HFFc6 (cell line): Measurements from ENCODE around the gene SOX4. TPM values are rescaled to one million over a fixed set of nuclear protein-coding genes. Genes with fewer than 3 reads are reported as not detected.

Experiments
- DNase-seq: peaks from one replicate; pipeline ENCODE4 v3.0.0-alpha.2; 2018
- H3K27ac Mint-ChIP-seq: 2 replicates; pipeline ENCODE4 v1.8.0; 2020; ENCODE audit warnings: mild to moderate bottlenecking, mixed read lengths
- H3K27me3 Mint-ChIP-seq: 2 replicates; pipeline ENCODE4 v1.8.0; 2021; ENCODE audit warnings: mild to moderate bottlenecking, moderate library complexity, mixed read lengths; ENCODE audit not compliant: insufficient read depth
- H3K36me3 Mint-ChIP-seq: 2 replicates; pipeline ENCODE4 v1.8.0; 2021; ENCODE audit warnings: low read depth, mixed read lengths
- H3K4me1 Mint-ChIP-seq: 2 replicates; pipeline ENCODE4 v1.8.0; 2020; ENCODE audit warnings: low read depth, mixed read lengths
- H3K4me3 Mint-ChIP-seq: 2 replicates; pipeline ENCODE4 v1.8.0; 2020; ENCODE audit warnings: mild to moderate bottlenecking, moderate library complexity, mixed read lengths
- H3K9me3 Mint-ChIP-seq: 2 replicates; pipeline ENCODE4 v1.8.0; 2020; ENCODE audit warnings: mild to moderate bottlenecking, mixed read lengths
- total RNA-seq, 6 experiments: library from RNA; stranded (reverse); fragmentation: NEBNext Ultra II Directional; extraction: Animal tissue kit (Norgen Biotek cat#: 25700); gene quantifications; 2 replicates in 1 of 6; 3 replicates in 5 of 6; pipeline ENCODE4 v1.2.3, GENCODE V29; 2021
- TF ChIP-seq, protein P1 (sequence below): fragments of 200-600 bp; sonication (generic); IDR thresholded peaks from 2 replicates; pipeline ENCODE4 v1.5.0; 2021; ENCODE audit warnings: antibody characterized with exemption, mild to moderate bottlenecking

Gene SOX4
- total RNA-seq, 6 experiments from 2014 or later = 3.3 to 6.4 (median 3.6) TPM

DNA sequence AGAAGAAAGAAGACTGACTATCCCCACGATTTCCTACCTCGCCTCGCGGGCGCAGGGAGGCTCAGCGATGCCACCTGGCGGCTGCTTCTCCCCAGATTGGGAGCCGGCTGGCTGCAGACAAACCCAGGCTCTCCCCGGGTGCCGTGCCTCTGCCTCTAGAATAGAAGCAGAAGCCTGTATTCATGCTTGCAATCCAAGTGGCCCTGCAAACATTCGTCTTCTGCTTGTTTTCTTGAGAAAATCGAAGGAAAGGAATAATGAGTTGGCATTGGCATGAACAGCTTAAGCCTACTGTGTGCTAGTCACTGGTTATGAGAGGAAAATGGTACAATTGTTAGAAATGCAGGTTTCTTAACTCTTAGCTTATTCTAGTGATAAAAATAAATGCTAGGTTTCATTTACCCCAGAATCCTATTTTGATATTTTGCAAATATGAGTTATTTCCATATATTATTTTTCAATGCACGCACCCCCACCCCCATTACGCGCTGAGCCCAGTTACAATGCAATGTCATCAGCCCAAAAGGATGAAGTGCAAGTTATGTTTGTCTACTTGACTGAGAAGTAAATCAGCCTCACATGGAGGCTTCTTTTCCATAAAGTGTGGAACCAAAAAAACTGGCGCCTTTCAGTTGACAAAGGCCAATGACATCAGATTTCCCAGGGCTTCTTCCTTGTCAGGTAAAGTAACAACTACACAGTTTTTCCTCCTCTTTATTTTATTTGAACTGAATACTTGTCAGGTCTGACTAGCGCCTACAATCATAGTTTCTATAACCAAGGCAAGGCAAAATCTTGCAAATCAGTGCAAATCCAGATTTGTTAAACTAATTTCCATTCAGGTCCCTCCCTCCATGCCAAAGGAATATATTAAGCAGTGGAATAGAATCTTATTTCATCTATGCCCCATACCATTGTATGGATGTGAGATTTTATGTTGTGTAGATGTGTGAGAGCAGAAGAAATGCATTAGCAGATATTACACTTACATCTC, 3.9 kb upstream of the SOX4 start:
- peak overlapping the region; percentile 84 for H3K27ac Mint-ChIP-seq
- H3K27me3 Mint-ChIP-seq = no peaks in the 10 kb centered on the region
- peak overlapping the region; percentile 93 for H3K4me3 Mint-ChIP-seq
- TF ChIP-seq, protein P1, sequence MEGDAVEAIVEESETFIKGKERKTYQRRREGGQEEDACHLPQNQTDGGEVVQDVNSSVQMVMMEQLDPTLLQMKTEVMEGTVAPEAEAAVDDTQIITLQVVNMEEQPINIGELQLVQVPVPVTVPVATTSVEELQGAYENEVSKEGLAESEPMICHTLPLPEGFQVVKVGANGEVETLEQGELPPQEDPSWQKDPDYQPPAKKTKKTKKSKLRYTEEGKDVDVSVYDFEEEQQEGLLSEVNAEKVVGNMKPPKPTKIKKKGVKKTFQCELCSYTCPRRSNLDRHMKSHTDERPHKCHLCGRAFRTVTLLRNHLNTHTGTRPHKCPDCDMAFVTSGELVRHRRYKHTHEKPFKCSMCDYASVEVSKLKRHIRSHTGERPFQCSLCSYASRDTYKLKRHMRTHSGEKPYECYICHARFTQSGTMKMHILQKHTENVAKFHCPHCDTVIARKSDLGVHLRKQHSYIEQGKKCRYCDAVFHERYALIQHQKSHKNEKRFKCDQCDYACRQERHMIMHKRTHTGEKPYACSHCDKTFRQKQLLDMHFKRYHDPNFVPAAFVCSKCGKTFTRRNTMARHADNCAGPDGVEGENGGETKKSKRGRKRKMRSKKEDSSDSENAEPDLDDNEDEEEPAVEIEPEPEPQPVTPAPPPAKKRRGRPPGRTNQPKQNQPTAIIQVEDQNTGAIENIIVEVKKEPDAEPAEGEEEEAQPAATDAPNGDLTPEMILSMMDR = peak; percentile 93
- H3K4me1 Mint-ChIP-seq = peaks cover 5% of the 10 kb centered on the region; the same call in 1 of the 2 replicates
- H3K36me3 Mint-ChIP-seq = no peaks in the 10 kb centered on the region
- no peaks in the 10 kb centered on the region for H3K9me3 Mint-ChIP-seq
- peak; percentile 71 for DNase-seq

DNA sequence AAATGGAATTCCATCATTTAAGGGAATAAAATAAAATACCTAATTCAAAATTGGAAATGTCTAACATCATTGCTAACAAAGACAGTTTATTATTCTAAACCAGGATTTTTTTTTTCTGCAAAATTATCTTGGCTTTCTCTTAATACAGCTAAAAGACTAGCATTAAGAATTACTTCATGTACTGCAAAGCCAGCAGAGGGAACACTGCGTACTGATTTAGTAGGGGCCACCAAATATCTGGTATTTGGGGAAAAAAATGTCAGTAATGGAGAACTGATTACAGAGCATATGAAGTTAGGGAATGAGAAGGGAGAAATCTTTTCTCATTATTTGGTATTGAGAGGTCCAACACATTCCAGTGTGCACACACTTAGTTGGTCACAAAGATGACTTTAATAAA, 3.2 kb upstream of the SOX4 start:
- H3K4me1 Mint-ChIP-seq = peaks cover 5% of the 10 kb centered on the region; the same call in 1 of the 2 replicates
- H3K4me3 Mint-ChIP-seq = no peak overlapping the region
- H3K27ac Mint-ChIP-seq = no peak overlapping the region
- no peaks in the 10 kb centered on the region for H3K9me3 Mint-ChIP-seq
- no peaks in the 10 kb centered on the region for H3K36me3 Mint-ChIP-seq
- TF ChIP-seq, protein P1 = peak; percentile 15; the same call in 1 of the 2 replicates
- H3K27me3 Mint-ChIP-seq = no peaks in the 10 kb centered on the region
- DNase-seq = no peak

DNA sequence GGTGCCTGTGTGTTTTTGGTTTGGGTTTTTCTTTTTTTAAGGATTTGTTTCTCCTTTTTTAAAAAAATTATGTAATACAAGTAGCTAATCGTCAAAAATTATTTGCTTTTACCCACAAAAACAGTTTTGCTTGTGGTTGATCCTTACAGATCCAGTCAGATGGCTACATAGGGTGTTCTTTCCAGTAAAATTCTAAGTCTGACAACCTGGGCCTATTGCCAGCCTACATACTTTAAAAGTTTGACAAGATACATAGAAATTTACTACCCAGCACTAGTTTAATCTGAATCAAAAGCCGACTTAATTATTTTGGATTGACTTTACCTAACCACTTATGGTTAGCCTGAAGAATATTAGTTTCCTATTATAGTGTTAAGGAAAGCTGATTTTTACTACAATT, 2.1 kb upstream of the SOX4 start:
- peaks cover 15% of the 10 kb centered on the region for H3K4me1 Mint-ChIP-seq
- H3K27ac Mint-ChIP-seq = no peak overlapping the region
- no peak overlapping the region for H3K4me3 Mint-ChIP-seq
- H3K9me3 Mint-ChIP-seq = no peaks in the 10 kb centered on the region
- DNase-seq = no peak
- H3K36me3 Mint-ChIP-seq = no peaks in the 10 kb centered on the region
- no peaks in the 10 kb centered on the region for H3K27me3 Mint-ChIP-seq
- TF ChIP-seq, protein P1 = no peak

GRCh38 chr6:21592953-21593352, 598 bp upstream of the SOX4 start:
- Mint-ChIP-seq H3K4me3 (no peak overlapping the region), H3K9me3 (no peaks in the 10 kb centered on the region), H3K27me3 (no peaks in the 10 kb centered on the region), H3K27ac (no peak overlapping the region), H3K4me1 (peaks cover 18% of the 10 kb centered on the region), H3K36me3 (no peaks in the 10 kb centered on the region)
- DNase-seq = no peak
- TF ChIP-seq, protein P1 = no peak

DNA sequence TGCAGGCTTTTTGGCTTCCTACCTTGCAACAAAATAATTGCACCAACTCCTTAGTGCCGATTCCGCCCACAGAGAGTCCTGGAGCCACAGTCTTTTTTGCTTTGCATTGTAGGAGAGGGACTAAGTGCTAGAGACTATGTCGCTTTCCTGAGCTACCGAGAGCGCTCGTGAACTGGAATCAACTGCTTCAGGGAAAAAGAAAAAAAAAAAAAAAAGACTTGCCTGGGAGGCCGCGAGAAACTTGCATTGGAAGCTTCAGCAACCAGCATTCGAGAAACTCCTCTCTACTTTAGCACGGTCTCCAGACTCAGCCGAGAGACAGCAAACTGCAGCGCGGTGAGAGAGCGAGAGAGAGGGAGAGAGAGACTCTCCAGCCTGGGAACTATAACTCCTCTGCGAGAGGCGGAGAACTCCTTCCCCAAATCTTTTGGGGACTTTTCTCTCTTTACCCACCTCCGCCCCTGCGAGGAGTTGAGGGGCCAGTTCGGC, 420 bp downstream of the SOX4 start:
- Mint-ChIP-seq H3K36me3 (no peaks in the 10 kb centered on the region), H3K27ac (no peak overlapping the region), H3K9me3 (no peaks in the 10 kb centered on the region), H3K27me3 (no peaks in the 10 kb centered on the region), H3K4me3 (no peak overlapping the region), H3K4me1 (peaks cover 28% of the 10 kb centered on the region)
- peak; percentile 70 for DNase-seq
- TF ChIP-seq, protein P1 = no peak
